Islet of Langerhans (tissue), 1 donor: ENCODE results near the gene CXCR4.
"Not testable (repeated sequence)": the region's sequence is repeated elsewhere in the genome, so short reads cannot be mapped to it uniquely, and the experiment has no call there.

Experiments
- FAIRE-seq: peaks from one replicate; lab custom pipeline; 2011; peaks lifted over from hg19 to GRCh38; lab: Jason Lieb, UNC

Gene CXCR4

DNA sequence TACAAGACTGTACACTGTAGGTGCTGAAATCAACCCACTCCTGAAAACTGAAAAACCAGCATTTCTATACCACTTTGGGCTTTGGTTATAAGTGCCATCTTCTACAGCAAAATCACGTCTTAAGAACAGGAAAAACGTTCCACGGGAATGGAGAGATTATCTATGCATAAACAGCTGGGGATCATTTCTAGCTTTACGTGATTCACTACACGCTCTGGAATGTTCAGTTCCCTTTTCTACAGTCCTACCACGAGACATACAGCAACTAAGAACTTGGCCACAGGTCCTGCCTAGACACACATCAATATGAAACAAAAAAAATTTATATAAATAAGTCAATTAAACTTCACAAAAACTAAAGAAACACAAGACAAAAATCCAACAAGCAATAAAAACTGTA, 3.6 kb downstream of the CXCR4 start:
- no peak for FAIRE-seq

DNA sequence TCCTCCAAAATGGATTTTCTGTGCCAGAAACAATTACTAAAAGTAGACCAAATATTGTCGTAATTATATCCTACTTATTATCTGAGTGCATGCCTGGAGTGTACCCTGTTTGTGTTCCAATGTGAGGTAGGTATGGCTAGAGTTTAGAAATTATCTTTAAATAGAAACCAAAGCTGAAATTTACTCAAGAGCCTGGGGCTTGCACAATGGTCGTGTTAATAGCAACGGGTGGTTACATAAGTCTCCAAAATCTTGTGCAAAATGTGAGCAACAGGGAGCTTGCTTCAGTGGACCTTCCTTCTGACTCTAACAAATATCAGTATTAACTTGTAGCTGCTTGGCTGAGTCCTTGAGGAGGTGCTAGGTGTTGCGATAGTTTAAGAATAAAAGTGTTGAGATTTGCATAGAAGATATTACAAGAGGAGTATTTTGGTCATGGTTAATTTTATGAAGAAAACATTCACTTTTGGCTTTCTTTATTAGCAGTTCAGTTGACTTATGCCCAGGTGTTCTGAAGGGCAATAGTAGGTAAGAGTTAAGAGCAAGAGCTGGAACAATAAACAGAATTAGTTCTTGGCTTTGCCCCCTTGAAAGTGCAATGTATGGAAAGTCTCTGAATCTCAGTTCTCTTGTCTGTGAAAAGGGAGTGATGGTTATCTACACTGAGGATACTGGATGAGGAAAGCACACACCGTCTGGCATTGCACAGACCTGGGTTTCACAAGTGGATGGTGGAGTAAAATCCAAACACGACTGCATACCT, 4.6 kb downstream of the CXCR4 start:
- FAIRE-seq: no peak

DNA sequence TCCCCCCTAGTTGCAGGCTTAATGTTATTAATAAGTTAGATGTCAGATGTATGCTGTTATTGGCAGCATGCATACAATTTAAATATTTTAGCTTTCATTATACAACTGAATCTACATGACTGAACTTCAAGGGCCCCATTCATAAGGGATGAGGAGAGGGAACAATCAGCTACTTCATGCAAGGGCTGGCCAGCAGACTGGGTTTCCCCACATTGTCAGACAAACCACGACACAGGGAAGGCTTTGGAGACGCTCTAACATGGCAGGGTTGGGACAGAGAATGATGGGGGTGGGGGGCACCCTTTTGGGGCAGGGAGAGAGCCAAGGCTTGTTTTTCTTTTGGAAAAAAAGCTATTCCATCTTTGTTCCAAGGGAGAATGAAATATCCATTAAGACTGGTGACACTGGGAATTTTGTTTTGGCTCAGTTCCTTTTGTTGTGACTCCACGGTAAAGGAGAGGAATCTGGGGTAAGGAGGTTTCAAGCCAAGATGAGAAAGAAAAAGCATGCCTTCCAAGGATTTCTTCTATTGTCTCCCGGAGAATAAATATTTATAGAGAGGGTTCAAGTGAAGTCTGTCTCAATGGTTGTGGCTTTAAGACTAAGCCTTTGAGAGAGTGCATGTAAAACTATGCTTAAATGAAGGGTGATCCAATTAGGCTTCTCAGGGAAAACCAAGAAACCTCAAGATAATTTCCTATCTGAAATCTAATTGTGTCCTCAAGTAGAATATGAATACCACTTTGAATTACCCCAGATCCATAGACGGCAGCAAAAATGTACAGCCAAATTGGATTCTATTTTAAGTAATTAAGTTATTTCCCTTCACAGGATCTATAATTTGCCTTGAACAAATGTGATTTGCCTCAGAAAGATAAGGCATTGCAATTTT, 5.4 kb downstream of the CXCR4 start:
- FAIRE-seq: no peak

DNA sequence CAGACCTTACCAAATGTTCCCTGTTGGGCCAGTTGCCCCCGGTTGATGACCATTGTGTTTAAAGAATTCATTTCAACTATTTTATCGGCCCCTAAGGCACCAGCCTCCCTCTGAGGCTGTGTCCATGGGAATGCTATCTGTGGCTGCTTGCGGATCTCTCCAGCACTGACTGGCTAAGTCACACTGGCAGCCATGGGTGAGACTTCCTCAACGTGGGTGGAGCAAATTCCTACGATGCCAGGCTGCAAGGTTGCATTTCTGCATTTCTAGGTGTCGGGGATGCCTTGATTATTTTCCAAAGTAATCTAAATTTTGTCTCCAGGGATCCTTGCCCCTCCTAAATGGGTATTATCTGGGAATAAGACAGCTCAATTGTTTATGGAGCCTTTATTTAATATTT, 6.2 kb downstream of the CXCR4 start:
- FAIRE-seq: no peak

DNA sequence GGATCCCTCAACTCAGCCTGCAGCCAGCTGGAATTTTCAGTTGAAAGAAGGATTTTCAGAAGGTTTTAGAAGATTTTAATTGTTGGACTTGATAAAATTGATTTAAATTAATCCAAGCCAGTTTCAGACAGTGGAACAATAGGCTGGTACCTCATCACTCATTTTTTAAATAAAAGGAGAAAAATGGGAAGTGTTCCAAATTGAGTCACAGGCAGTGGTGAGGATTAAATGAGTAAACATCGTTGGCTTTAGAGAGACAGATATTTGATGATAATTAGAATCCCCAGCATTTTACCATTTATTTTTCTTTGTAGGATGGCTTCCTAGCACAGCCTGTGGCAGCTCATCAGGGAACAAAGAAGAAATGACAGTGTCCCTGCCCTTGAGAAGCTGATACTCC, 7.4 kb downstream of the CXCR4 start:
- no peak for FAIRE-seq

DNA sequence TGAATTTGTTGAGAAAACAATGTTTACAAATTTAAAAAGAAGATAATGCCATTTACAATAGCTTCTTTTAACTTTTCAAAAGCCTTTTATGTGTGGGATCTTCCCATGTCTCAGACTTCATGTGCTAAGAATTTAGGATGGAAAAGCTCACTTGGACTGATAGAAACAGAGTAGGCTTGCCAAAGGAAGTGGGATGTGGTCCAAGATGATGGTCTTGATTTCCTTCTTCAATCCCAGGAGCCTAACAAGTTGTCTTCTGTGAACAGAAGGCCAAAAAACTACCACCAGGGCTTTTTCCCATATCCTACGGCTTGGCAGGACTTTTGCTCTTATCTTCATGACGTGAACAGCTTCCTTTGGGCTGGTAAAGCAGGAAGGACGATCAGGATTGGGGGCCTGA, 9.5 kb downstream of the CXCR4 start:
- no peak for FAIRE-seq

DNA sequence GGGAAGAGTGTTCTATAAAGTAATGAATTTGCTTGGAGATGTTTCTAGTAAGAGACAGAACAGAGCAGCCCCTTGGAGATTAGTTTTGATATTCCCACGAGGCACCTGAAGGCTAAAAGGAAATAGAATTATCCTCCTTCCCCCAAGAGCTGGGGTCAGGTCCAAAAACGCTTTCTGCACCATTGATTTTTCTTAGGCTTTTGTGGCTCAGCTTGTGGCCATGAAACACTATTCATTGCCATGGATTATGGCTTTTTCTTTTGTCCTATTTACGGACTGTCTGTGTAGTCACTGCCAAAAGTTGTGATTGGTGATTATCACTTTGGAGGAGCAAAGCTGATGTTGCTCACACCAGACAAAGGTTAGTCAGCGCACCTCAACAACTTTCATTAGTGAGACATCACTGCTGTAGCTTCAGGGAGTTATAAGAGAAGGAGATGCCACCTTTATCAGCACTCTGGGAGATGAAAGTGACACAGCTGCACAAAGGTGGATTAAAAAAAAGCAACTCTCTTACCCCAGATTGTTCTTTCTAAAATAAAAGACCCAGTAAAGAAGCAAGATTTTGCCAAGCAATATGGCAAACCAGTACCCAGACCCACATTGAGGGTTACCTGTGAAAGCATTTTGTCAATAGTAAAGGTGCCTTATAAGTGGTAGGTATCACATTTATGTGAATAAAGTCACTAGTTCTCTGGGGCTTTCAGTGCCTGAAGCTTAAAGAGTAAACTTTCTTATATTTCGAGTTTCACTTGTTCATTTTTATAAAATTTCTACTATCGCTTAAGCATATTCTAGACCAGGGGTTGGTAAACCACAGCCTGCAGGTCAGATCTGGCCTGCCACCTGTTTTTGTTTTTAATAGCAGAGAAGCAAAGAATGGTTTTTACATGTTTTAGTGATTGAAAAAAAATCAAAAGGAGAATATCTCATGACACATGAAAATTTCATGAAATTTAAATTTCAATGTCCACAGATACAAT, 10.6 kb downstream of the CXCR4 start:
- FAIRE-seq: no peak

DNA sequence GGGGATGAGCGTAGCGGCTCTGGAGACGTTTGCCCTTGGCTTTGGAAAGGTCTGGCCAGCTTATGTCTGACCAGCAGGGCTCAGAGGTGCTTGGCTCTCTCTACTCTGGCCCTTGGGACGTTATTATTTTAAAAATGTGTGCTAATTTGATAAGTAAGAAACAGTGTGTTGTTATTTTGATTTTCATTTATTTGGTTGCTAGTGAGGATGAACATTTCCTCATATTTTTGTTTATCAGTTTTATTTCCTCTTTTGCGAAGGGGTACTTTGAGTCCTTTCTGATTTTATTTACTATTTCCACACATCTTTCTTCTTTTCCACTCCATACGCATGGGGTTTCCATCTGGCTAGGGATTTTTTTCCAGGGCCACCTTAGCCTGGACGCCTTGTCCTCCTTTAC, 11.4 kb downstream of the CXCR4 start:
- no peak for FAIRE-seq

DNA sequence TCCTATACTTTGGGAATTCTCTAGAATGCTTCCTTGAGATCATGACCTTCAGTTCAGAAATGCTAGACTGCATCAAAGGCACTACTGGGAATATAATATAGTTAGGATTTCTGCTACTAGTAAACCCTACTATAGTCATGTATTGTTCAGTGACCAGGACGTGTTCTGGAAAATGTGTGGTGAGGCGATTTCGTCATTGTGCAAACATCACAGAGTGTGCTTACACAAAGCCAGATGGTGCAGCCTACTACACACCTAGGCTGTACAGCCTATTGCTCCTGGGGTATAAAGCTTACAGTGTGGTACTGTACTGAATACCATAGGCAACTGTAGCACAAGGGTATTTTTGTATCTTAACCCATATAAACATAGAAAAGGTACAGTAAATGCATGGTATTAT, 13.0 kb downstream of the CXCR4 start:
- no peak for FAIRE-seq

DNA sequence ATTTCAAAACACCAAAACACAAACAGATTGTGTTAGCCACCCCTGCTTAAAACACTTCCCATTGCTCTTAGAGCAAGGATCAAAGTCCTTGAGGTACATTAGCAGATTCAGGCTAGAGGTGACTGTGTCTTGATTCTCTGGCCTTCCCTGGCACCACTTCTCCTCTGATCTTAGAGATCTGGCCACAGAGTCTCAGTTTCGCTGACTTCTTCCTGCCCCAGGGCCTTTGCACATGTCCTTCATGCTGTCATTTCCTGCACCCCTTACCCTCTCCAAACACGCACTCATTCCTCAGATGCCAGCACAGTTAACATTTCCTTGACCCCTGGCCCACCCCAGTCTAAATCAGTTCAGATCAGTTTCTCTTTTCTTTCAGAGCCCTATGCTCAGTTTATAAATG, 16.9 kb downstream of the CXCR4 start:
- FAIRE-seq: no peak

DNA sequence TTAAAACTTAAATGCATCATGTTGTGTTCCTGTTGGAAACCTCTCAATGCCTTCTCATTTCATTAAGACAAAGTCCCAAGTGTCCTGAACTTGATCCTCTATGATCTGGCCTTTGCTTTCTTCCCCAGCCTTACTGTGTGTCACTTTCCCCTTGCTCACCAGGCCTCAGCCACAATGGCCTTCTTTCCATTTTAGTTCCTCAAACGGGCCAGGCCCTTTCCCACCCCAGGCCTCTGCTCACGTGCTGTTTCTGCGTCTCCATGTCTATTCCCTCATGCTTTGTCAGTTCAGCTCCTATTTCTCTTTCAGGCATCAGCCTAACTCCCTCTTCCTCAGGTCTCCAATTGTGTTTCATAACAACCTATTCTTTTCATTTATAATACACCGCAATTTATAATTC, 19.5 kb downstream of the CXCR4 start:
- FAIRE-seq: no peak

DNA sequence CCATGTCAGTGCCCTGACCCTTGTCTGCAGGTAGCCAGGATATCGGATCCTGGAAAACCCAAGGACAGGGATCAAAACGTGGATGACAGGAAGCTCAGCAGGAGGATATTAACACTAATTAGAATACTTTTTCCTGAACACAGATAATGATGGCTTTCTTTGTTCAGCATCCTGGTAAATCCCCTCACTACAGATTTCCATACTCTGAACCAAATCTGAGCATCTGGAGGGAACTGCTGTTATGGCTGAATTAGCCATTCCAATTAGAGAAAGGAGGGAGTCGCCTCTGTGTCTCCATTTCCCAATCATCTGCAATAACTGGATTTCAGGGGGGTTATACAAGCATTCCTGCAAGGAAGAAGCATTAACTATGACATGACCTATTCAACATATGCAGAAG, 24.4 kb downstream of the CXCR4 start:
- no peak for FAIRE-seq

DNA sequence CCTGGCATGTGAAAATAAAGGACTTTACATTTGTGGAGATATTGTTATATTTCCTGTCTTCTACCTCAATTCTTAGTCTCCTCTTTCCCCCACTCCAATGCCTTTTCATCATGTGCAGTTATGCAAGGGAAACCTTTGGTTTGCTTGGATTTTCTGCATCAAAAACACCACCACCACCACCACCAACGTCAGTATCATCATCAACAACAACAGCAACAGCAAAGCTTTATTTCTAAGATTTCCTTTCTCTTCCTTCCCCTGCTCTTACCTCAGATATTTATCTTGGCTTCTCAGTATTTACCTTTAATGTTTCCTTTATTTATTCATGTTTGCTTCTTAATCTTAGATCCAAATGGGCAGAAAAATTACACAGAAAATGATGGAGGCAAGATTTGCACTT, 26.1 kb downstream of the CXCR4 start:
- no peak for FAIRE-seq

DNA sequence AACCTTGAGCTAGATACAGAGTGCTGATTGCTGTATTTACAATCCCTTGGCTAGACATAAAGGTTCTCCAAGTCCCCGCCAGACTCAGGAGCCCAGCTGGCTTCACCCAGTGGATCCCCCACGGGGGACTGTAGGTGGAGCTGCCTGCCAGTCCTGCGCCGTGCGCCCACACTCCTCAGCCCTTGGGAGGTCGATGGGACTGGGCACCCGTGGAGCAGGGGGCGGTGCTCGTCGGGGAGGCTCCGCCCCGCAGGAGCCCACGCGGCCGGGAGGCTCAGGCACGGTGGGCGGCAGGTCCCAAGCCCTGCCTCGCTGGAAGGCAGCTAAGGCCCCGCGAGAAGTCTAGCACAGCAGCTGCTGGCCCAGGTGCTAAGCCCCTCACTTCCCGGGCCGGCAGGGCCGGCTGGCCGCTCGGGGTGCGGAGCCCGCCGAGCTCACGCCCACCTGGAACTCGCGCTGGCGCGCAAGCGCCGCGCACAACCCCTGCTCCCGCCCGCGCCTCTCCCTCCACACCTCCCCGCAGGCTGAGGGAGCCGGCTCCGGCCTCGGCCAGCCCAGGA, 30.0 kb downstream of the CXCR4 start:
- FAIRE-seq: not testable (repeated sequence)

DNA sequence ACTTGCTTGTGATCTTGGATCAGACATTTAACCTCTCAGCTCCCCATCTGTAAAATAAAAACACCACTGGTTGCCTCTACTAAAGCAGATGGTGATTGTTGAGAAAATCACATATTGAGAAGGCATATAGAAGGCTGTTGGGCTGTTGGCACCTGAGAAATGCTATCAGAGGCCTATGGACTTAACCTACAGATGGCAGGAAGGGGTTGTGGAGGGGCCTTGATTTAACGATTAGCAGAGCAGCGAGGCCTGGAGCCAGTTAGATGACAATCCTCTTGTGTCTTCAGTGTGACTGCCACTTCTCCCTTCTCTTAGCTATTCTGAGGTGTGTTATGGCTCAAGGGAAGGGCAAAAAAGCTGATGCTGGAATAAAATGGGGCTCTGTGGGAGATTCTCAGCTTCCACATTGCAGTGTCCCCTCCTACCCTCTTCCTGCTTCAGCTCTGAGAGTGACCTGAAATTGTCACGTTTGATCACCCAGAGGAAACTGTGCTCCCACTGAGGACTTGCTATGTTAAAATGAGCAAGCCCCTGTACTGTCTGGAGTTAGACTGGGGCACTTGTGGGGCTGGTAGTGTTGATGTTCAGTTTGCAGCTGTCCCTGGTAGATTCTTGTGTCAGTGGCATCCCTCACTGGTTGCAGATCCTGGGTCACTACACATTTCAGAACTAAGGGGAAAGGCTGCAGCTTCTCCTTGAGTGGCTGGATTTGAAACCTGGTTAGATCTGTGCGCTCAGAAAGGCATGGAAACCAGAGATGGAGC, 31.5 kb downstream of the CXCR4 start:
- no peak for FAIRE-seq

DNA sequence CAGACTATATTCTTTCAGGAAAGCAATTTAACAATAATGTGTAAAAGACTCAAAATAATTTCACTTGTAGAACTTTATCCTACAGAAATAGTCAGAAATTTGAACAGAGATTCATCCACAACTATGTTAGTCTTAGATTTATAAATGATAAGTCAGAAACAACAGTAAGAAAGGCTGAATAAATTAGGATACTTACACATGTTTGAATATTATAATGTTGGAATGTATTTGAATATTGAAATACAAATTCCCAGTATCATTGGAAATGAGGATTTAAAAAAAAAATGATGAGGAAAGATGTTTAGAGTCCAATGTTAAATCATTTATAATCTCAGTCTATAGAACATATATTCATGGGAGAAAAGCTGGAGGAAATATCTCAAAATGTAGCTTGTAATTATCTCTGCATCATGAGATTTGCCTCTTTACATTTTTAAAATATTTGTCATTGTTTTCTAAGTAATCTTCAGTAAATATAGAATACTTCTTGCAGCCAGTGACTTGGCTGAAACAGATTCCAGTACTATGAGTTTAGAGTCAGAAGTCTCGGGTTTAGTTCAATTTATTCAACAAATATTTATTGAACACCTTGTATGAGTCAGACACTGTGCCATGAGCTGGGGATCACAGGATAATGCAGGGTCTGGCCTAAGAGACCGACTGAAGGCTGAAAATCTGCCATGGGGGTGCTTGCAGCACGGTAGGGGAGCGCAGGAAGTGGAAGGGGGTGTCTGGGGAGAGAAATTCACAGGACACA, 32.3 kb downstream of the CXCR4 start:
- FAIRE-seq: no peak

DNA sequence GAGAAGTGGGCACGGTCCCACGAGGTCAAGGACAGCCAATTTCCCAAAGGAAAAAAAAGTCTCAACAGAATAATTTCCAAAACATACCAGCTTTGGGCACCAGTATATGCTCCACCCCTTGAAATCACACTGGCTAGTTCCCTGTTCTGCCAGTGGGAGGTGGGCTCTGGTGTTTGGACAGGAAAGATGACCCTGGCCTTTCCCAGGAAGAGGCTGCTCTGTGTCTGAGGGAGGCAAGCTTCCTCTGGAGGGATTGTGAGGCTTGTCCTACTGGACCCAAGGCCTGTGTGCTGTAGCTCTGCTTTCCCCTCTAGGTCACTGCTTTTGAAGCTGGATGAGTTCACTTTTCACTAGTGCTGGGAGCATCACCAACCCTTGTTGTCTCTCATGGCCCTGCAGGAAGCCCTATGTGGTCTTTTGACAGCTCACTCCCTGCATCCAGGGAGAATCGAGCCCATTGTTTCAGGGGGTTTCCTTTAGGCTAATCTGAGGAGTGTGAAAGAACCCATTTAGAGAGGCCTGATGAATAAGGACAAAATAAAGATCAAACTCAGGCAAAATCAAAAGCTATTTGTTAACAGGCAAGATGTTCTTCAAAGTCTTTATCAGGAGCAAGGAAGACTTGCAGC, 36.3 kb downstream of the CXCR4 start:
- no peak for FAIRE-seq

DNA sequence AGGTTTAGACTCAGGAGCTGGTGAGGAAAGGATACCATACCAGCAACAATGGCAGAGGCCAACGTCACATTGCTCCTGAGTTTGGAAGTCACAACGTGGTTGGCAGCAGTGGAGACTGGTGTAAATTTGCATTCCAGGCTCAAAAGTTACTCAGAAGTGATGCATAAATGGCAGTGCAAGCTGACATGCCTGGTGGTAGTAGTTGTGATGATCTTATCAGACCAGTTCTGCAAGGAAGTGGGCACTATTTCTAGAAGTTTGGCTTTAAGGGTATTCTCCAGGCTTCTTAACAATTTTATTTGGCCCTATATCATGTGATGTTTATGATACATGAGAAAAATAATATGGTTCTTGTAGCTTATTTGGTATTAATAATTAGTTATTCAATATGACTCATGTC, 37.8 kb downstream of the CXCR4 start:
- no peak for FAIRE-seq

DNA sequence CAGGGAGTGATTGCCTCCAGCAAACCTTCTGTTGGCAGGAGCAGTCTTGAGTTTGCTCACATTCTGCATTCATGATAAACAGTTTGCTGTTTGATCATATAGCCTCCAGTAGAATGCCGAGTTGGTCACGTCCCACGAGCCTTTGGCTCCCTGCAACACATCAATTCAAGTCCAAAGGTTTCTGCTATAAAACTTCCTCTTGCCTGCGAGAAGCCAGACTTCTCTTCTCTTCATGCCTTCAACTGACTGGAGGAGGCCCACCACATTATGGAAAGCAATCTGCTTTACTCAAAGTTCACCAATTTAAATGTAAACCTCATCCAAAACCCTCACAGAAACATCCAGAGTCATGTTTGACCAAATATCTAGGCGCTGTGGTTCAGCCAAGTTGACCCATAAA, 40.8 kb downstream of the CXCR4 start:
- FAIRE-seq: no peak

DNA sequence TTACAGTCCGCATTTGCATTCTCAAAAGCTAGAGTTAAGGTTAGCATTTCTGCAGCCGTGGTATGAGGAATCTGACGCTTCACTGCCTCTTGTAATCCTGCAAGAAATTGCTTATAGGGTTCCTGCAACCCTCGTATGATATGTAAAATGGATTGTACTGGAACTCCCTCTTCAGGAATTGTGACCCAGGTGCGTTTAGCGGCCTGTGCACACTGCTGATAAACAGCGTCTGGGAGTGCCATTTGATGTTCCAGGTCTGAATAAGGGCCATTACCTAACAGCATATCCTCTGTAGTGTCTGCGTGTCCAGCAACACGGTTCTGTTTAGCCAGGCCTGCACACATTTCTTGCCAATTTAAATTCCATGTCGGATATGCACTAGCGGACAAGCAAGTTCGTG, 42.5 kb downstream of the CXCR4 start:
- FAIRE-seq: no peak
